GM12878 (cell line): ENCODE results near the gene ASB10.

ENCODE experiments used
- ATF3 ChIP-seq: IDR thresholded peaks from 2 replicates; pipeline ENCODE4 v1.6.1; 2011; ENCODE audit warnings: low read depth, mild to moderate bottlenecking, low read length, moderate library complexity, borderline replicate concordance; ENCODE audit errors: extremely low read depth
- CTCF ChIP-seq, 3 experiments: IDR thresholded peaks in 2 of 3; conservative IDR thresholded peaks in 1 of 3; 2 replicates each; pipeline ENCODE4 v1.5.1; 2011; ENCODE audit warnings: low read depth in 3 of 3, low read length in 3 of 3, mild to moderate bottlenecking in 3 of 3, control low read depth in 2 of 3, moderate library complexity in 2 of 3, inconsistent platforms in 1 of 3, mixed read lengths in 1 of 3; ENCODE audit not compliant: control insufficient read depth in 2 of 3, insufficient read depth in 1 of 3; ENCODE audit errors: extremely low read depth in 1 of 3
- ESRRA ChIP-seq: IDR thresholded peaks from 2 replicates; pipeline ENCODE4 v1.6.1; 2012; ENCODE audit warnings: mild to moderate bottlenecking, low read length, improper control_type of control experiment
- EZH2 ChIP-seq: IDR thresholded peaks from 2 replicates; pipeline ENCODE4 v1.6.1; 2012; ENCODE audit warnings: low read depth, mild to moderate bottlenecking, control low read depth, inconsistent platforms, low read length, borderline replicate concordance; ENCODE audit not compliant: control insufficient read depth
- HDAC2 ChIP-seq: fragments of 200-600 bp; sonication (generic); IDR thresholded peaks from 2 replicates; pipeline ENCODE4 v1.6.1; 2017
- HDAC6 ChIP-seq: fragments of 200-600 bp; sonication (generic); IDR thresholded peaks from one replicate; pipeline ENCODE4 v1.8.0; 2017; ENCODE audit warnings: antibody characterized with exemption; ENCODE audit not compliant: unreplicated experiment
- MYC ChIP-seq: IDR thresholded peaks from 2 replicates; pipeline ENCODE4 v1.6.1; 2011; ENCODE audit warnings: mild to moderate bottlenecking, low read length, moderate library complexity, inconsistent platforms; ENCODE audit not compliant: insufficient read depth, insufficient replicate concordance, insufficient read length, severe bottlenecking
- NBN ChIP-seq: fragments of 450-650 bp; IDR thresholded peaks from 2 replicates; pipeline ENCODE4 v1.6.1; 2016
- PBX3 ChIP-seq: IDR thresholded peaks from 2 replicates; pipeline ENCODE4 v1.6.1; 2011; ENCODE audit warnings: mild to moderate bottlenecking, low read depth, low read length, moderate library complexity; ENCODE audit not compliant: insufficient replicate concordance
- POLR2AphosphoS5 ChIP-seq: IDR thresholded peaks from 2 replicates; pipeline ENCODE4 v1.6.1; 2011; ENCODE audit warnings: mild to moderate bottlenecking, low read length, inconsistent platforms
- RELA ChIP-seq: fragments of 450-650 bp; IDR thresholded peaks from 2 replicates; pipeline ENCODE4 v1.8.0; 2014; ENCODE audit warnings: borderline replicate concordance; ENCODE audit not compliant: partially characterized antibody
- SPI1 ChIP-seq: IDR thresholded peaks from 2 replicates; pipeline ENCODE4 v1.6.1; 2011; ENCODE audit warnings: low read depth, mild to moderate bottlenecking, low read length, moderate library complexity, borderline replicate concordance; ENCODE audit not compliant: insufficient read depth
- SRF ChIP-seq, 2 experiments: IDR thresholded peaks; 2 replicates each; pipeline ENCODE4 v1.6.1; 2011; ENCODE audit warnings: low read depth in 2 of 2, low read length in 2 of 2, mild to moderate bottlenecking in 1 of 2, moderate library complexity in 1 of 2
- YY1 ChIP-seq: IDR thresholded peaks from 2 replicates; pipeline ENCODE4 v1.6.1; 2011; ENCODE audit warnings: low read depth, mild to moderate bottlenecking, low read length

GRCh38 chr7:151175793-151176311, 11.2 kb downstream of the ASB10 start:
- TF ChIP-seq HDAC2 = no peak
- TF ChIP-seq CTCF (IDR thresholded peaks at IDR 0.05 in 2 of 3, conservative IDR thresholded peaks at IDR 0.05 in 1 of 3; ENCODE audit: control insufficient read depth in 2 of 3, extremely low read depth in 1 of 3, insufficient read depth in 1 of 3, low read depth in 3 of 3, low read length in 3 of 3) = no peak
- no peak for TF ChIP-seq ATF3
- TF ChIP-seq SRF (IDR thresholded peaks at IDR 0.05; ENCODE audit: low read depth in 2 of 2, low read length in 2 of 2) = no peak
- TF ChIP-seq PBX3 = no peak
- TF ChIP-seq YY1 = no peak
- no peak for TF ChIP-seq ESRRA
- TF ChIP-seq HDAC6 = no peak
- TF ChIP-seq RELA = no peak
- TF ChIP-seq POLR2AphosphoS5 = no peak
- TF ChIP-seq EZH2 = no peak
- TF ChIP-seq MYC = no peak
- no peak for TF ChIP-seq SPI1
- no peak for TF ChIP-seq NBN
